ENCODE data around the gene MMP24. TPM values are rescaled to one million over a fixed set of nuclear protein-coding genes. Genes with fewer than 3 reads are reported as not detected.
A peak's percentile ranks its signal among the peaks of the same experiment; 100 is the strongest.

The MMP24 gene
- total and polyA plus RNA-seq, 2 of the 13 experiments (the other 11 are each of a cell fraction or from before 2014, with no cell fraction given), result 0.29 to 0.35 TPM

GRCh38 chr20:35305682-35306556 is 79.4 kb downstream of the MMP24 start (continued):
- no peak for TF ChIP-seq ZBTB10 (CRISPR knock-in tag; IDR thresholded peaks at IDR 0.05; ENCODE audit: borderline replicate concordance)
- TF ChIP-seq ZFP91 (CRISPR knock-in tag; IDR thresholded peaks at IDR 0.05; ENCODE audit: borderline replicate concordance), result no peak
- TF ChIP-seq ZGPAT (CRISPR knock-in tag; IDR thresholded peaks at IDR 0.05), result peak; percentile 87
- peak; percentile 53; the same call in 1 of the 2 replicates for TF ChIP-seq SP5 (CRISPR knock-in tag; IDR thresholded peaks at IDR 0.05; ENCODE audit: borderline replicate concordance, low read depth)
- no peak for TF ChIP-seq ZC3H4 (CRISPR knock-in tag; IDR thresholded peaks at IDR 0.05; ENCODE audit: borderline replicate concordance)
- TF ChIP-seq THYN1 (CRISPR knock-in tag; IDR thresholded peaks at IDR 0.05; ENCODE audit: borderline replicate concordance, low read depth), result no peak
- TF ChIP-seq PHF20 (CRISPR knock-in tag; IDR thresholded peaks at IDR 0.05), result no peak
- peak; percentile 89; the same call in 1 of the 2 replicates for TF ChIP-seq ZNF580 (CRISPR knock-in tag; IDR thresholded peaks at IDR 0.05; ENCODE audit: borderline replicate concordance, low read depth)
- TF ChIP-seq ZNF329 (CRISPR knock-in tag; IDR thresholded peaks at IDR 0.05; ENCODE audit: low read depth), result no peak
- no peak for TF ChIP-seq RBM22 (optimal IDR thresholded peaks at IDR 0.05; ENCODE audit: low read length)
- TF ChIP-seq ZNF577 (CRISPR knock-in tag; IDR thresholded peaks at IDR 0.05; ENCODE audit: borderline replicate concordance, low read depth), result no peak
- TF ChIP-seq DNMT1 (CRISPR knock-in tag; IDR thresholded peaks at IDR 0.05), result no peak
- TF ChIP-seq ATF3 (CRISPR knock-in tag; IDR thresholded peaks at IDR 0.05), result peak; percentile 81; the same call in 1 of the 2 replicates
- TF ChIP-seq KLF13 (CRISPR knock-in tag; IDR thresholded peaks at IDR 0.05), result no peak
- no peak for TF ChIP-seq SALL2 (CRISPR knock-in tag; IDR thresholded peaks at IDR 0.05)
- peak; percentile 96 for TF ChIP-seq SAP130 (CRISPR knock-in tag; IDR thresholded peaks at IDR 0.05; ENCODE audit: low read depth)
- no peak for TF ChIP-seq ZNF780A (CRISPR knock-in tag; IDR thresholded peaks at IDR 0.05)
- peak; percentile 80 for TF ChIP-seq GATAD1 (CRISPR knock-in tag; IDR thresholded peaks at IDR 0.05)
- no peak for TF ChIP-seq TFDP2 (CRISPR knock-in tag; IDR thresholded peaks at IDR 0.05)

Measured in HepG2 (cell line).